Measurements from ENCODE around the gene GTF2H1. TPM values are rescaled to one million over a fixed set of nuclear protein-coding genes. Genes with fewer than 3 reads are reported as not detected.

GTF2H1 gene
- total RNA-seq, 2 donors from 2014 or later, result 23.5 to 26.2 TPM

- intact Hi-C loops (cut with DNase I), result no loop called here
- no peak for DNase-seq
- Histone ChIP-seq H3K27me3 (no peaks in the 10 kb centered on the region), H3K36me3 (peaks cover 10% of the 10 kb centered on the region), H3K4me1 (no peaks in the 10 kb centered on the region), H3K27ac (no peak overlapping the region), H3K4me3 (no peak overlapping the region), H3K9ac (ENCODE audit: low read depth in 2 of 2, low read length in 2 of 2) (no peak overlapping the region), H3K9me3 (no peaks in the 10 kb centered on the region)
- TF ChIP-seq CTCF (IDR thresholded peaks at IDR 0.05), result no peak
These were observed 43.9 kb downstream of the GTF2H1 start for GRCh38 chr11:18366286-18366685.

GRCh38 chr11:18367431-18367830 is 45.1 kb downstream of the GTF2H1 start:
- intact Hi-C loops (cut with DNase I), result no loop called here
- no peak for TF ChIP-seq CTCF (IDR thresholded peaks at IDR 0.05)
- no peaks in the 10 kb centered on the region for H3K4me1 ChIP-seq
- H3K27ac ChIP-seq, result no peak overlapping the region
- H3K9me3 ChIP-seq, result no peaks in the 10 kb centered on the region
- no peak overlapping the region for H3K9ac ChIP-seq (ENCODE audit: low read depth in 2 of 2, low read length in 2 of 2)
- H3K36me3 ChIP-seq, result peaks cover 10% of the 10 kb centered on the region
- no peak overlapping the region for H3K4me3 ChIP-seq
- no peak for DNase-seq
- no peaks in the 10 kb centered on the region for H3K27me3 ChIP-seq

- Histone ChIP-seq H3K36me3 (peaks cover 8% of the 10 kb centered on the region), H3K27ac (no peak overlapping the region), H3K9me3 (no peaks in the 10 kb centered on the region), H3K4me3 (no peak overlapping the region), H3K9ac (ENCODE audit: low read depth in 2 of 2, low read length in 2 of 2) (no peak overlapping the region), H3K27me3 (no peaks in the 10 kb centered on the region), H3K4me1 (no peaks in the 10 kb centered on the region)
- no peak for DNase-seq
- no peak for TF ChIP-seq CTCF (IDR thresholded peaks at IDR 0.05)
- intact Hi-C loops (cut with DNase I), result no loop called here
These were observed 45.9 kb downstream of the GTF2H1 start for GRCh38 chr11:18368221-18368620.

DNA sequence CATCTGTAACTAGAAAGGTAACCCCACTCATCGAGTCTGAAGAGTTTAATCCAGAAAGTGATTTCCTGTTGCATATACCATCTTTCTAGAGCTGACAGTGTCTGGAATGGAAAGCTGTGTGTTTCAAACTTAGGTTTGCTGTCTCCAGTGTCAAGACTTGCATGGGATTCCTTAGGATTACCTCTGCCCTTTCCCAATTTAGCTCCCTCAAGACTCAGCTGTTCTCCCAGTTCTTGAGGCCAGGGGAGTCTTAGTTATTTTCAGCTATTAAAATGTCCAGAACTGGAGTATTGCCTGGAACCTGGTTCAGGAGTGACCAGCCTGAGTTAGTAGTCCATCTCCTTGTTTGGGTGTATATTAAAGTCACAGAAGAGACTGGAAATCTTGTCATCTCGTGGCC is 47.0 kb downstream of the GTF2H1 start:
- H3K9ac ChIP-seq (ENCODE audit: low read depth in 2 of 2, low read length in 2 of 2), result no peak overlapping the region
- no peaks in the 10 kb centered on the region for H3K27me3 ChIP-seq
- DNase-seq, result no peak
- H3K27ac ChIP-seq, result no peak overlapping the region
- H3K4me1 ChIP-seq, result no peaks in the 10 kb centered on the region
- no peaks in the 10 kb centered on the region for H3K36me3 ChIP-seq
- intact Hi-C loops (cut with DNase I), result no loop called here
- H3K9me3 ChIP-seq, result no peaks in the 10 kb centered on the region
- H3K4me3 ChIP-seq, result no peak overlapping the region
- no peak for TF ChIP-seq CTCF (IDR thresholded peaks at IDR 0.05)

- Histone ChIP-seq H3K9me3 (no peaks in the 10 kb centered on the region), H3K9ac (ENCODE audit: low read depth in 2 of 2, low read length in 2 of 2) (no peak overlapping the region), H3K27me3 (no peaks in the 10 kb centered on the region), H3K4me3 (no peak overlapping the region), H3K27ac (no peak overlapping the region), H3K36me3 (no peaks in the 10 kb centered on the region), H3K4me1 (no peaks in the 10 kb centered on the region)
- intact Hi-C loops (cut with DNase I), result no loop called here
- DNase-seq, result no peak
- TF ChIP-seq CTCF (IDR thresholded peaks at IDR 0.05), result no peak
These were observed 48.9 kb downstream of the GTF2H1 start for GRCh38 chr11:18371279-18371678.

GRCh38 chr11:18372201-18372600 is 49.8 kb downstream of the GTF2H1 start:
- Histone ChIP-seq H3K9ac (ENCODE audit: low read depth in 2 of 2, low read length in 2 of 2) (no peak overlapping the region), H3K27ac (no peak overlapping the region), H3K4me3 (no peak overlapping the region), H3K27me3 (no peaks in the 10 kb centered on the region), H3K4me1 (no peaks in the 10 kb centered on the region), H3K36me3 (no peaks in the 10 kb centered on the region), H3K9me3 (no peaks in the 10 kb centered on the region)
- intact Hi-C loops (cut with DNase I), result no loop called here
- no peak for DNase-seq
- TF ChIP-seq CTCF (IDR thresholded peaks at IDR 0.05), result no peak

Data from colonic mucosa (tissue), 4 donors.